SW 1271 (cell line): ENCODE data around the gene ALDH1A1.

Experiments used
- DNase-seq, 2 experiments: peaks; one replicate each; lab custom pipeline; 2025; lab: John Stamatoyannopoulos, UW

Gene ALDH1A1

GRCh38 chr9:72856972-72857623 lies 95.8 kb downstream of the ALDH1A1 start:
- peak; percentile 3 to 63 for DNase-seq

GRCh38 chr9:72855890-72856523 lies 96.8 kb downstream of the ALDH1A1 start:
- no peak for DNase-seq

- no peak for DNase-seq
Observed at GRCh38 chr9:72855321-72855720, 97.5 kb downstream of the ALDH1A1 start.
